Tibial nerve (tissue), 4 donors: ENCODE measurements around the gene PHLPP1. TPM values are rescaled to one million over a fixed set of nuclear protein-coding genes. Genes with fewer than 3 reads are reported as not detected.
"Not testable (repeated sequence)": the region's sequence is repeated elsewhere in the genome, so short reads cannot be mapped to it uniquely, and the experiment has no call there.

Source experiments
- DNase-seq, 2 donors: peaks; one replicate each; pipeline ENCODE4 v3.0.0-alpha.2; 2019; ENCODE audit warnings: low spot score in 2 of 2
- H3K27ac ChIP-seq, 4 donors: fragments of 200-600 bp; sonication (generic) in 3 of 4; one replicate each; pipeline ENCODE4 v1.5.1; 2017 to 2019; ENCODE audit warnings: mild to moderate bottlenecking in 1 of 4
- H3K27me3 ChIP-seq, 2 donors: fragments of 200-600 bp; sonication (generic) in 1 of 2; one replicate each; pipeline versions ENCODE4 v1.5.1 to v1.6.0; 2017 to 2019
- H3K36me3 ChIP-seq, 3 donors: fragments of 200-600 bp; sonication (generic); one replicate each; pipeline ENCODE4 v1.5.1; 2018 to 2019
- H3K4me1 ChIP-seq, 4 donors: fragments of 200-600 bp; sonication (generic) in 3 of 4; one replicate each; pipeline ENCODE4 v1.5.1; 2017 to 2019
- H3K4me3 ChIP-seq, 4 donors: fragments of 200-600 bp; sonication (generic) in 3 of 4; one replicate each; pipeline ENCODE4 v1.5.1; 2017 to 2019; ENCODE audit warnings: mild to moderate bottlenecking in 1 of 4, moderate library complexity in 1 of 4
- H3K9me3 ChIP-seq, 4 donors: fragments of 200-600 bp; sonication (generic) in 3 of 4; one replicate each; pipeline ENCODE4 v1.5.1; 2017 to 2019
- EP300 ChIP-seq, 2 donors: sonication (generic); formaldehyde crosslinking; IDR thresholded peaks; one replicate each; pipeline ENCODE4 v1.6.1; 2017; ENCODE audit warnings: antibody characterized with exemption in 2 of 2, mild to moderate bottlenecking in 1 of 2
- POLR2A ChIP-seq, 2 donors: fragments of 450-650 bp; IDR thresholded peaks; one replicate each; pipeline ENCODE4 v1.6.1; 2017; ENCODE audit warnings: antibody characterized with exemption in 2 of 2, mild to moderate bottlenecking in 2 of 2, moderate library complexity in 2 of 2
- WGBS, 2 donors: methylation state at CpG; one replicate each; pipeline ENCODE4 v1.1.5; 2018; 5-methylcytosine and 5-hydroxymethylcytosine counted together
- total RNA-seq, 4 donors: library from RNA; depleted of rRNA; stranded (reverse); fragments of >200 nt; gene quantifications; one replicate each; pipeline ENCODE4 v1.1.0, GENCODE V29; 2016
- TF ChIP-seq, protein P1 (sequence below), 5 experiments: fragments of 200-600 bp in 3 of 5; fragments of 450-650 bp in 2 of 5; sonication (generic) in 3 of 5; IDR thresholded peaks; one replicate each; pipeline ENCODE4 v1.5.1; 2016 to 2019; ENCODE audit warnings: antibody characterized with exemption in 5 of 5, mild to moderate bottlenecking in 3 of 5, moderate library complexity in 2 of 5

PHLPP1 gene
- total RNA-seq, 4 donors from 2014 or later = 11.4 to 16.1 (median 14.5) TPM

DNA sequence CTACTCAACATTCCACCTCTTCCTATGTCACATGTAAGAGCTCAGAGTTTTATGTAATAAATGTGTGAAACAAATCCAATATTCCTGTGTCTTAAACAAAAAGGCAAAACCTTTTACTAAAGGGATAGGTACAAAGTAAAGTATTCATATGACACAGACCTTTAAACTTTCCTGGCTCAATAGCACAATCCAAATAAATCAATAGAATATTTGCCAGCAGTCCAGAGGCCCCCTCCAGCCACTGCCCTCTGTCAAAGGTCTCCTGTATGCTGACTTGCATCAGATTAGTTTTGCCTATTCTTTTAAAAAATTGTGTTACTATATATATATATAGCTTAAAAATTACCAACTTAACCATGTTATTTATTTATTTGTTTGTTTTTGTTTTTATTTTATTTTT is 17.7 kb upstream of the PHLPP1 start:
- H3K4me3 ChIP-seq = no peak overlapping the region
- TF ChIP-seq EP300 (IDR thresholded peaks at IDR 0.05) (no peak), POLR2A (IDR thresholded peaks at IDR 0.05) (no peak)
- TF ChIP-seq, protein P1, sequence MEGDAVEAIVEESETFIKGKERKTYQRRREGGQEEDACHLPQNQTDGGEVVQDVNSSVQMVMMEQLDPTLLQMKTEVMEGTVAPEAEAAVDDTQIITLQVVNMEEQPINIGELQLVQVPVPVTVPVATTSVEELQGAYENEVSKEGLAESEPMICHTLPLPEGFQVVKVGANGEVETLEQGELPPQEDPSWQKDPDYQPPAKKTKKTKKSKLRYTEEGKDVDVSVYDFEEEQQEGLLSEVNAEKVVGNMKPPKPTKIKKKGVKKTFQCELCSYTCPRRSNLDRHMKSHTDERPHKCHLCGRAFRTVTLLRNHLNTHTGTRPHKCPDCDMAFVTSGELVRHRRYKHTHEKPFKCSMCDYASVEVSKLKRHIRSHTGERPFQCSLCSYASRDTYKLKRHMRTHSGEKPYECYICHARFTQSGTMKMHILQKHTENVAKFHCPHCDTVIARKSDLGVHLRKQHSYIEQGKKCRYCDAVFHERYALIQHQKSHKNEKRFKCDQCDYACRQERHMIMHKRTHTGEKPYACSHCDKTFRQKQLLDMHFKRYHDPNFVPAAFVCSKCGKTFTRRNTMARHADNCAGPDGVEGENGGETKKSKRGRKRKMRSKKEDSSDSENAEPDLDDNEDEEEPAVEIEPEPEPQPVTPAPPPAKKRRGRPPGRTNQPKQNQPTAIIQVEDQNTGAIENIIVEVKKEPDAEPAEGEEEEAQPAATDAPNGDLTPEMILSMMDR (IDR thresholded peaks at IDR 0.05) = no peak
- no peaks in the 10 kb centered on the region for H3K36me3 ChIP-seq
- no peaks in the 10 kb centered on the region for H3K4me1 ChIP-seq
- no peaks in the 10 kb centered on the region for H3K27me3 ChIP-seq
- H3K9me3 ChIP-seq = no peaks in the 10 kb centered on the region
- DNase-seq = no peak
- H3K27ac ChIP-seq = no peak overlapping the region

DNA sequence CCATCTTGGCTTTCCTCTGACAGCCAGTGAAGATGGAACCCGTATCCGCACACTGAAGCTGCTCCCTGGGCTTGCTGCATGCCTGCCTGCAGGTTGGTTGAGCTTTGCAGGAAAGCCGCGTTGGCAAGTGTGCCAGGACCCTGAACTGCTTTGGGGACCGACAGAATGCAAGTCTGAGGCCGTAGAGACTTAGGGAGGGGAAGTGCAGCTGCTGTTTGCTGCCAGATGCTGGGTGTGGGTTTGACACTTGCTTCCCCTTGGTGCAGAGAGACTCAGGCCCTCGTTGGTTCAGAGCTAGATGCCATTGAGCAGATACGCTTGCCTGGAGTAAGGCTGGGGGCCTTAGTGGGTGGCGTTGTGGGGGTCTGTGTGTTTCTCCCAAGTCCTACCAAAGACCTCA is 13.1 kb upstream of the PHLPP1 start:
- WGBS, 2 donors = 47 to 55% methylated on average over 8 to 9 of the region's 9 CpGs
- no peaks in the 10 kb centered on the region for H3K27me3 ChIP-seq
- no peak overlapping the region for H3K4me3 ChIP-seq
- no peak for DNase-seq
- H3K36me3 ChIP-seq = no peaks in the 10 kb centered on the region
- no peaks in the 10 kb centered on the region for H3K4me1 ChIP-seq
- no peaks in the 10 kb centered on the region for H3K9me3 ChIP-seq
- H3K27ac ChIP-seq = no peak overlapping the region
- no peak for TF ChIP-seq POLR2A (IDR thresholded peaks at IDR 0.05)
- TF ChIP-seq EP300 (IDR thresholded peaks at IDR 0.05) = no peak
- TF ChIP-seq, protein P1 (IDR thresholded peaks at IDR 0.05) = no peak

DNA sequence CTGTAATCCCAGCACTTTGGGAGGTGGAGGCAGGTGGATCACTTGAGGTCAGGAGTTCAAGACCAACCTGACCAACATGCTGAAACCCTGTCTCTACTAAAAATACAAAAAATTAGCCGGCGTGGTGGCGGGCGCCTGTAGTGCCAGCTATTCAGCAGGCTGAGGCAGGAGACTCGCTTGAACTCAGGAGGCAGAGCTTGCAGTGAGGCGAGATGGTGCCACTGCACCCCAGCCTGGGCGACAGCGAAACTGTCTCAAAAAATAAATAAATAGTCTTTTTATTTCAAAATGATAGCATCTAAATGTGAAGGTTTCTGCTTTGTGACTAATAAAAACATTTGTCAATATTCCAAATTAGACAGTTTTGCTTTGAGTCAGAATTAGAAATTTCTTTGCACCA is 8.5 kb upstream of the PHLPP1 start:
- DNase-seq, H3K27ac ChIP-seq, H3K4me1 ChIP-seq, H3K4me3 ChIP-seq, H3K36me3 ChIP-seq, H3K27me3 ChIP-seq, H3K9me3 ChIP-seq: not testable (repeated sequence)
- WGBS, 2 donors = 92 to 93% methylated on average over 8 of the region's 8 CpGs

DNA sequence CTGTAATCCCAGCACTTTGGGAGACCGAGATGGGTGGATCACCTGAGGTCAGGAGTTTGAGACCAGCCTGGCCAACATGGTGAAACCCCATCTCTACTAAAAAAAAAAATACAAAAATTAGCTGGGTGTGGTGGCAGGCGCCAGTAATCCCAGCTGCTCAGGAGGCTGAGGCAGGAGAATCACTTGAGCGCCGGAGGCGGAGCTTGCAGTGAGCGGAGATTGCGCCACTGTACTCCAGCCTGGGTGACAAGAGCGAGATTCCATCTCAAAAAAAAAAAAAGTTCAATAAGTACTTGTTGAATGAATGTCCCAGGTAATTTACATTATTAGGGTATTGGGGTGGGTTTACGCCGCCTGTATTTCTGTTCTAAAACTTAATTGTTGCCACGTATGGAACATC is 5.4 kb upstream of the PHLPP1 start:
- 80 to 82% methylated on average over 11 of the region's 11 CpGs for WGBS, 2 donors
- H3K4me1 ChIP-seq, H3K9me3 ChIP-seq, H3K27me3 ChIP-seq, DNase-seq, H3K27ac ChIP-seq, H3K36me3 ChIP-seq, H3K4me3 ChIP-seq: not testable (repeated sequence)

DNA sequence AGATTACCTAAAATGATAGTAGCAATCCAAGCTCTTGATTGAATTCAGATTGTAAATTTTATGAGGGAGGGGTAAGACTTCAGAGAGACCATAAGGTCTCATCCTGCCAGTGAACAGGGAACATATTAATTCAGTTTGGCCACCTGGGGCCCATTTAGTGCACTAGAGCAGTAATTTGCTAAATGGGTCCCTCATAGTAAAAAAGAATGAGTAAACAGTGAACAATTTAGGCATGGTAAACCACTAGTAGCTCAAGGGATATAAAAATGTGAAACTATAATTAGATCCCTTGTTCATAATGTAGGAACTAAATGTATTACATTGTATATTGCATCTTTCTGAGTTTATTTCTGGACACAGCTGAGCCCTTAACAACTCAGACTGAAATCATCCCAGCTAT is 4.9 kb upstream of the PHLPP1 start:
- DNase-seq = no peak
- peaks cover 0 to 10% (median 3%) of the 10 kb centered on the region in 4 donors for H3K4me1 ChIP-seq
- H3K27ac ChIP-seq = no peak overlapping the region
- H3K36me3 ChIP-seq = no peaks in the 10 kb centered on the region
- no peak overlapping the region for H3K4me3 ChIP-seq
- H3K9me3 ChIP-seq = no peaks in the 10 kb centered on the region
- H3K27me3 ChIP-seq = no peaks in the 10 kb centered on the region
- TF ChIP-seq EP300 (IDR thresholded peaks at IDR 0.05) (no peak), POLR2A (IDR thresholded peaks at IDR 0.05) (no peak)
- TF ChIP-seq, protein P1 (IDR thresholded peaks at IDR 0.05) = no peak

DNA sequence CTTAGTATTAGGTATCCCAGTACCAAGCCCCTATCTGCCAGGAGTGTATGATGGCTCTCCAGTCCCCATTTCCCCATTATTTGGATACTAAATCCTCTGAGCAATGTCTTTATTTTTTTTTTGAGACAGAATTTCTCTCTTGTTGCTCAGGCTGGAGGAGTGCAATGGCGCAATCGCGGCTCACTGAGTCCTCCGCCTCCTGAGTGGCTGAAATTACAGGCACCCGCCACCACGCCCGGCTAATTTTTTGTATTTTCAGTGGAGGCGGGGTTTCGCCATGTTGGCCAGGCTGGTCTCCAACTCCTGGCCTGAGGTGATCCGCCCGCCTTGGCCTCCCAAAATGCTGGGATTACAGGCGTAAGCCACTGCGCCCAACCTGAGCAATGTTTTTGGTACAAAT is 3.6 kb upstream of the PHLPP1 start:
- no peak for DNase-seq
- no peak for TF ChIP-seq EP300 (IDR thresholded peaks at IDR 0.05)
- TF ChIP-seq, protein P1 (IDR thresholded peaks at IDR 0.05) = no peak
- TF ChIP-seq POLR2A (IDR thresholded peaks at IDR 0.05) = no peak
- 97 to 98% methylated on average over 13 of the region's 13 CpGs for WGBS, 2 donors
- Histone ChIP-seq H3K4me3 (no peak overlapping the region), H3K27me3 (no peaks in the 10 kb centered on the region), H3K4me1 (peaks cover 0 to 10% (median 4%) of the 10 kb centered on the region in 4 donors), H3K9me3 (no peaks in the 10 kb centered on the region), H3K36me3 (no peaks in the 10 kb centered on the region), H3K27ac (no peak overlapping the region)
